ENCODE measurements around the gene RFC4.
A peak's percentile ranks its signal among the peaks of the same experiment; 100 is the strongest.

RFC4 gene

GRCh38 chr3:186785495-186786018 is 20.7 kb downstream of the RFC4 start:
- DNase-seq = no peak

- DNase-seq = no peak
Observed at GRCh38 chr3:186784820-186785494, 21.3 kb downstream of the RFC4 start.

- peak; percentile 78 for DNase-seq
Observed at GRCh38 chr3:186783731-186784515, 22.4 kb downstream of the RFC4 start.

- DNase-seq = peak; percentile 92
Observed at GRCh38 chr3:186783058-186783730, 23.1 kb downstream of the RFC4 start, which contains the start of gene EIF4A2. Gene EIF4A2 (plus strand): TSS chr3:186783577. CDS start chr3:186783611, 34 bp downstream.

GRCh38 chr3:186782542-186783057 is 23.7 kb downstream of the RFC4 start:
- no peak for DNase-seq

GRCh38 chr3:186779204-186779603 is 27.1 kb downstream of the RFC4 start:
- no peak for DNase-seq

GRCh38 chr3:186775999-186776398 is 30.3 kb downstream of the RFC4 start:
- peak; percentile 28 for DNase-seq

GRCh38 chr3:186772701-186773417 is 33.4 kb downstream of the RFC4 start:
- DNase-seq = peak; percentile 31

- DNase-seq = no peak
Observed at GRCh38 chr3:186772281-186772694, 34.0 kb downstream of the RFC4 start.

- DNase-seq = no peak
Observed at GRCh38 chr3:186760897-186761447, 45.3 kb downstream of the RFC4 start.

GRCh38 chr3:186760141-186760833 is 46.0 kb downstream of the RFC4 start:
- no peak for DNase-seq

- DNase-seq = no peak
Observed at GRCh38 chr3:186759231-186759930, 46.9 kb downstream of the RFC4 start.

GRCh38 chr3:186757686-186758220 is 48.5 kb downstream of the RFC4 start:
- no peak for DNase-seq

GRCh38 chr3:186757214-186757613 is 49.1 kb downstream of the RFC4 start:
- DNase-seq = no peak

GRCh38 chr3:186754871-186755270 is 51.4 kb downstream of the RFC4 start:
- DNase-seq = no peak

- no peak for DNase-seq
Observed at GRCh38 chr3:186754006-186754405, 52.3 kb downstream of the RFC4 start.

GRCh38 chr3:186751480-186751879 is 54.8 kb downstream of the RFC4 start:
- DNase-seq = no peak

- no peak for DNase-seq
Observed at GRCh38 chr3:186750316-186750715, 56.0 kb downstream of the RFC4 start.

GRCh38 chr3:186746008-186746407 is 60.3 kb downstream of the RFC4 start:
- peak; percentile 90 for DNase-seq

- DNase-seq = no peak
Observed at GRCh38 chr3:186743666-186744065, 62.6 kb downstream of the RFC4 start.
